Endodermal cell (in vitro differentiated cells): ENCODE results near the gene TMEM250. TPM values are rescaled to one million over a fixed set of nuclear protein-coding genes. Genes with fewer than 3 reads are reported as not detected.
A peak's percentile ranks its signal among the peaks of the same experiment; 100 is the strongest.

ENCODE experiments used
- DNase-seq: peaks from one replicate; pipeline ENCODE4 v3.0.0-alpha.2; 2017
- H3K27ac ChIP-seq: 2 replicates; pipeline ENCODE4 v1.5.1; 2013; ENCODE audit warnings: mild to moderate bottlenecking, low read depth, low read length, moderate library complexity
- H3K27me3 ChIP-seq: 2 replicates; pipeline ENCODE4 v1.6.1; 2013; ENCODE audit warnings: mild to moderate bottlenecking, low read length, moderate library complexity; ENCODE audit not compliant: insufficient read depth, control insufficient read depth, poor library complexity, severe bottlenecking
- H3K36me3 ChIP-seq: 2 replicates; pipeline ENCODE4 v1.7.0; 2013; ENCODE audit warnings: mild to moderate bottlenecking, low read length, moderate library complexity; ENCODE audit not compliant: control insufficient read depth, insufficient read depth
- H3K4me1 ChIP-seq: one replicate; pipeline ENCODE4 v1.7.0; 2013; ENCODE audit warnings: low read length; ENCODE audit not compliant: control insufficient read depth, insufficient read depth
- H3K4me3 ChIP-seq: 2 replicates; pipeline ENCODE4 v1.5.1; 2013; ENCODE audit warnings: mild to moderate bottlenecking, low read length, moderate library complexity
- H3K9ac ChIP-seq: 2 replicates; pipeline ENCODE4 v1.6.1; 2013; ENCODE audit warnings: mild to moderate bottlenecking, low read length, moderate library complexity; ENCODE audit not compliant: poor library complexity, severe bottlenecking; ENCODE audit errors: extremely low read depth
- H3K9me3 ChIP-seq: 2 replicates; pipeline ENCODE4 v1.6.1; 2013; ENCODE audit warnings: mild to moderate bottlenecking, low read length, moderate library complexity; ENCODE audit not compliant: control insufficient read depth
- H3K27ac Mint-ChIP-seq: 2 replicates; pipeline ENCODE4 v1.8.0; 2020; ENCODE audit warnings: mixed read lengths
- H3K27me3 Mint-ChIP-seq: 2 replicates; pipeline ENCODE4 v1.8.0; 2021; ENCODE audit warnings: mild to moderate bottlenecking, mixed read lengths; ENCODE audit not compliant: insufficient read depth
- H3K36me3 Mint-ChIP-seq: 2 replicates; pipeline ENCODE4 v1.8.0; 2020; ENCODE audit warnings: low read depth, mixed read lengths
- H3K4me1 Mint-ChIP-seq: 2 replicates; pipeline ENCODE4 v1.8.0; 2020; ENCODE audit warnings: mixed read lengths
- H3K4me3 Mint-ChIP-seq: 2 replicates; pipeline ENCODE4 v1.8.0; 2020; ENCODE audit warnings: mild to moderate bottlenecking, moderate library complexity, mixed read lengths
- H3K9me3 Mint-ChIP-seq: 2 replicates; pipeline ENCODE4 v1.8.0; 2020; ENCODE audit warnings: mild to moderate bottlenecking, mixed read lengths
- WGBS, 2 experiments: methylation state at CpG; one replicate each; pipeline versions ENCODE4 v1.1.5 to v1.1.7; 2013; ENCODE audit warnings: missing lambda C conversion rate in 2 of 2, mixed read lengths in 1 of 2; ENCODE audit not compliant: insufficient coverage in 1 of 2, insufficient read length in 1 of 2; 5-methylcytosine and 5-hydroxymethylcytosine counted together
- total RNA-seq, 2 donors: library from RNA; stranded (reverse); fragmentation: NEBNext Ultra II Directional in 1 of 2; extraction: Animal tissue kit (Norgen Biotek cat#: 25700) in 1 of 2; gene quantifications; 2 replicates in 1 of 2; 3 replicates in 1 of 2; pipeline ENCODE4 v1.2.1, GENCODE V29; 2021
- TF ChIP-seq, protein P1 (sequence below): fragments of 200-600 bp; sonication (generic); conservative IDR thresholded peaks from 2 replicates; pipeline ENCODE4 v1.5.0; 2021; ENCODE audit warnings: antibody characterized with exemption, mild to moderate bottlenecking

TMEM250 gene
- total RNA-seq, 2 donors from 2014 or later = 56.4 to 58.4 TPM

DNA sequence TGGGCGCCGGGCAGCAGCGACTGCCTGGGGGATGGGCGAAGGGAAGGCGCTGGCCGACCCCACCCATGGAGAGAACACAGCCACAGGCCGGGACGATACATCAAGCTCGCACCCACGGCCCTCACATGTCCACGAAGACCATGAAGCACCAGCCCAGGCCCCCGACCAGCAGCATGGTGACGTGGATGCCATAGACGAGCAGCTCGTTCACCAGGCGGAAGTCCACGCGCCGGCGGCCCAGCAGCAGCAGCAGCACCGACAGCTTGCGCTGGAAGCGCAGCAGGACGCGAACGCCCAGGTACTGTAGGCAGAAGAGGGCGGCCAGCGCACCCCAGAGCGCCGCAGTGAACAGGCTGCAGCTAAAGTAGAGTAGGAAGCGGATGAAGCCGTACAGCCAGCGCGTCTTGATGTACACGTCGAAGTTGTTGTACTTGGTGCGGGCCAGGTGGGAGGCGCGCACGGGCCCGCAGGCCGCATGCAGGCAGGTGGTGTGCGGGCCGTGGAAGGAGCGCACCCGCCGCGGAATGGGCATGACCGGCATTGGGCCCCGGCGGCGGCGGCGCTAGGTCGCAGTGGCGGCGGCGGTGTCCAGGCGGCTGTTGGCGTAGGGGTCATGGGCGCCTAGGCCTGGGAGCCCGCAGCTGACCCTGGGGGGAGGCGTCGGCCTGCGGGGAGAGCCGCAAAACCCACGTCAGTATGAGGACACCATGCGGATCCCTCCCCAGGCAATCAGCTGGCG is 2.1 kb downstream of the TMEM250 start:
- H3K36me3 Mint-ChIP-seq = peaks cover 14% of the 10 kb centered on the region
- H3K27me3 Mint-ChIP-seq = no peaks in the 10 kb centered on the region
- H3K4me1 Mint-ChIP-seq = no peaks in the 10 kb centered on the region
- no peak for DNase-seq
- TF ChIP-seq, protein P1, sequence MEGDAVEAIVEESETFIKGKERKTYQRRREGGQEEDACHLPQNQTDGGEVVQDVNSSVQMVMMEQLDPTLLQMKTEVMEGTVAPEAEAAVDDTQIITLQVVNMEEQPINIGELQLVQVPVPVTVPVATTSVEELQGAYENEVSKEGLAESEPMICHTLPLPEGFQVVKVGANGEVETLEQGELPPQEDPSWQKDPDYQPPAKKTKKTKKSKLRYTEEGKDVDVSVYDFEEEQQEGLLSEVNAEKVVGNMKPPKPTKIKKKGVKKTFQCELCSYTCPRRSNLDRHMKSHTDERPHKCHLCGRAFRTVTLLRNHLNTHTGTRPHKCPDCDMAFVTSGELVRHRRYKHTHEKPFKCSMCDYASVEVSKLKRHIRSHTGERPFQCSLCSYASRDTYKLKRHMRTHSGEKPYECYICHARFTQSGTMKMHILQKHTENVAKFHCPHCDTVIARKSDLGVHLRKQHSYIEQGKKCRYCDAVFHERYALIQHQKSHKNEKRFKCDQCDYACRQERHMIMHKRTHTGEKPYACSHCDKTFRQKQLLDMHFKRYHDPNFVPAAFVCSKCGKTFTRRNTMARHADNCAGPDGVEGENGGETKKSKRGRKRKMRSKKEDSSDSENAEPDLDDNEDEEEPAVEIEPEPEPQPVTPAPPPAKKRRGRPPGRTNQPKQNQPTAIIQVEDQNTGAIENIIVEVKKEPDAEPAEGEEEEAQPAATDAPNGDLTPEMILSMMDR = no peak
- H3K9me3 Mint-ChIP-seq = no peaks in the 10 kb centered on the region
- Histone ChIP-seq H3K9ac (no peak overlapping the region), H3K4me3 (no peak overlapping the region), H3K9me3 (no peaks in the 10 kb centered on the region), H3K27ac (no peak overlapping the region), H3K27me3 (no peaks in the 10 kb centered on the region), H3K36me3 (peaks cover 7% of the 10 kb centered on the region), H3K4me1 (peaks cover 3% of the 10 kb centered on the region)
- no peak overlapping the region for H3K27ac Mint-ChIP-seq
- peak overlapping the region; percentile 71 for H3K4me3 Mint-ChIP-seq
- WGBS, 2 experiments = 96% methylated on average over 61 to 69 of the region's 69 CpGs

GRCh38 chr9:136115641-136116359 is 2.9 kb downstream of the TMEM250 start:
- Histone ChIP-seq H3K9ac (no peak overlapping the region), H3K9me3 (no peaks in the 10 kb centered on the region), H3K4me3 (no peak overlapping the region), H3K4me1 (peaks cover 3% of the 10 kb centered on the region), H3K27me3 (no peaks in the 10 kb centered on the region), H3K27ac (no peak overlapping the region), H3K36me3 (peaks cover 7% of the 10 kb centered on the region)
- H3K27me3 Mint-ChIP-seq = no peaks in the 10 kb centered on the region
- H3K4me1 Mint-ChIP-seq = no peaks in the 10 kb centered on the region
- no peak for DNase-seq
- peaks cover 14% of the 10 kb centered on the region for H3K36me3 Mint-ChIP-seq
- 94% methylated on average over 16 to 22 of the region's 22 CpGs for WGBS, 2 experiments
- H3K4me3 Mint-ChIP-seq = no peak overlapping the region
- no peaks in the 10 kb centered on the region for H3K9me3 Mint-ChIP-seq
- H3K27ac Mint-ChIP-seq = no peak overlapping the region
- TF ChIP-seq, protein P1 = no peak

- 94 to 96% methylated on average over 10 to 13 of the region's 13 CpGs for WGBS, 2 experiments
- no peaks in the 10 kb centered on the region for H3K4me1 Mint-ChIP-seq
These were observed 3.5 kb downstream of the TMEM250 start for GRCh38 chr9:136115206-136115605.

More at GRCh38 chr9:136115206-136115605, 3.5 kb downstream of the TMEM250 start:
- Histone ChIP-seq H3K9me3 (no peaks in the 10 kb centered on the region), H3K9ac (no peak overlapping the region), H3K27ac (no peak overlapping the region), H3K4me1 (peaks cover 3% of the 10 kb centered on the region), H3K36me3 (peaks cover 7% of the 10 kb centered on the region), H3K4me3 (no peak overlapping the region), H3K27me3 (no peaks in the 10 kb centered on the region)
- no peak overlapping the region for H3K4me3 Mint-ChIP-seq
- H3K36me3 Mint-ChIP-seq = peaks cover 14% of the 10 kb centered on the region
- peaks cover 4% of the 10 kb centered on the region for H3K27me3 Mint-ChIP-seq
- no peak overlapping the region for H3K27ac Mint-ChIP-seq
- no peaks in the 10 kb centered on the region for H3K9me3 Mint-ChIP-seq
- TF ChIP-seq, protein P1 = no peak
- no peak for DNase-seq
